IPS-20b (cell line): ENCODE results near the gene SLC35B4.
"Not testable (repeated sequence)": the region's sequence is repeated elsewhere in the genome, so short reads cannot be mapped to it uniquely, and the experiment has no call there.

Experiments
- H3K27ac ChIP-seq: one replicate; pipeline ENCODE4 v1.5.1; 2013; ENCODE audit warnings: low read length
- H3K27me3 ChIP-seq: 2 replicates; pipeline ENCODE4 v1.6.1; 2013; ENCODE audit warnings: mild to moderate bottlenecking, low read length, inconsistent platforms; ENCODE audit not compliant: insufficient read depth
- H3K36me3 ChIP-seq: 2 replicates; pipeline ENCODE4 v1.6.1; 2013; ENCODE audit warnings: low read depth, mild to moderate bottlenecking, inconsistent platforms, low read length, moderate library complexity; ENCODE audit not compliant: insufficient read depth
- H3K4me1 ChIP-seq: 2 replicates; pipeline ENCODE4 v1.6.1; 2013; ENCODE audit warnings: mild to moderate bottlenecking, control low read depth, inconsistent platforms, low read length, moderate library complexity; ENCODE audit not compliant: insufficient read depth
- H3K4me3 ChIP-seq: 2 replicates; pipeline ENCODE4 v1.5.1; 2013; ENCODE audit warnings: mild to moderate bottlenecking, low read length, inconsistent platforms
- H3K9ac ChIP-seq: 2 replicates; pipeline ENCODE4 v1.6.1; 2013; ENCODE audit warnings: low read depth, mild to moderate bottlenecking, inconsistent platforms, low read length, moderate library complexity
- H3K9me3 ChIP-seq: 2 replicates; pipeline ENCODE4 v1.6.1; 2013; ENCODE audit warnings: mild to moderate bottlenecking, low read depth, low read length, inconsistent platforms; ENCODE audit not compliant: insufficient read depth

Gene SLC35B4

GRCh38 chr7:134308548-134308947 lies 8.2 kb downstream of the SLC35B4 start:
- Histone ChIP-seq H3K27ac (no peak overlapping the region), H3K9me3 (no peaks in the 10 kb centered on the region), H3K36me3 (peaks cover 31% of the 10 kb centered on the region; the same call in 1 of the 2 replicates), H3K4me1 (no peaks in the 10 kb centered on the region), H3K9ac (no peak overlapping the region), H3K27me3 (no peaks in the 10 kb centered on the region), H3K4me3 (no peak overlapping the region)

GRCh38 chr7:134307320-134307719 lies 9.4 kb downstream of the SLC35B4 start:
- Histone ChIP-seq H3K9ac (no peak overlapping the region), H3K4me3 (no peak overlapping the region), H3K36me3 (peaks cover 34% of the 10 kb centered on the region; the same call in 1 of the 2 replicates), H3K27ac (no peak overlapping the region), H3K4me1 (no peaks in the 10 kb centered on the region), H3K27me3 (no peaks in the 10 kb centered on the region), H3K9me3 (no peaks in the 10 kb centered on the region)

GRCh38 chr7:134302120-134302519 lies 14.6 kb downstream of the SLC35B4 start:
- Histone ChIP-seq H3K4me1 (peaks cover 11% of the 10 kb centered on the region; the same call in 1 of the 2 replicates), H3K4me3 (no peak overlapping the region), H3K36me3 (peaks cover 77% of the 10 kb centered on the region), H3K9ac (no peak overlapping the region), H3K27ac (no peak overlapping the region), H3K9me3 (no peaks in the 10 kb centered on the region), H3K27me3 (no peaks in the 10 kb centered on the region)

- H3K4me1 ChIP-seq: peaks cover 11% of the 10 kb centered on the region; the same call in 1 of the 2 replicates
- H3K27me3 ChIP-seq: no peaks in the 10 kb centered on the region
- H3K27ac ChIP-seq: no peak overlapping the region
- no peak overlapping the region for H3K4me3 ChIP-seq
- H3K36me3 ChIP-seq: peaks cover 79% of the 10 kb centered on the region
- no peaks in the 10 kb centered on the region for H3K9me3 ChIP-seq
- H3K9ac ChIP-seq: no peak overlapping the region
These were observed 15.1 kb downstream of the SLC35B4 start for GRCh38 chr7:134301592-134301991.

- H3K36me3 ChIP-seq: peaks cover 82% of the 10 kb centered on the region
- H3K4me3 ChIP-seq: no peak overlapping the region
- no peak overlapping the region for H3K27ac ChIP-seq
- no peak overlapping the region for H3K9ac ChIP-seq
- H3K9me3 ChIP-seq: no peaks in the 10 kb centered on the region
- no peaks in the 10 kb centered on the region for H3K27me3 ChIP-seq
- peaks cover 11% of the 10 kb centered on the region; the same call in 1 of the 2 replicates for H3K4me1 ChIP-seq
These were observed 15.7 kb downstream of the SLC35B4 start for GRCh38 chr7:134300988-134301387.

GRCh38 chr7:134298902-134299683 lies 17.6 kb downstream of the SLC35B4 start:
- H3K27me3 ChIP-seq: no peaks in the 10 kb centered on the region
- H3K4me3 ChIP-seq: no peak overlapping the region
- no peak overlapping the region for H3K27ac ChIP-seq
- H3K36me3 ChIP-seq: peaks cover 88% of the 10 kb centered on the region
- H3K9ac ChIP-seq: no peak overlapping the region
- peaks cover 11% of the 10 kb centered on the region; the same call in 1 of the 2 replicates for H3K4me1 ChIP-seq
- H3K9me3 ChIP-seq: no peaks in the 10 kb centered on the region

GRCh38 chr7:134297489-134297888 lies 19.2 kb downstream of the SLC35B4 start:
- H3K27ac ChIP-seq: no peak overlapping the region
- H3K9ac ChIP-seq: no peak overlapping the region
- peaks cover 11% of the 10 kb centered on the region; the same call in 1 of the 2 replicates for H3K4me1 ChIP-seq
- no peak overlapping the region for H3K4me3 ChIP-seq
- no peaks in the 10 kb centered on the region for H3K27me3 ChIP-seq
- H3K36me3 ChIP-seq: peaks cover 93% of the 10 kb centered on the region
- H3K9me3 ChIP-seq: no peaks in the 10 kb centered on the region

GRCh38 chr7:134295982-134296381 lies 20.7 kb downstream of the SLC35B4 start:
- not testable (repeated sequence) for H3K9me3 ChIP-seq, H3K9ac ChIP-seq, H3K4me3 ChIP-seq, H3K27ac ChIP-seq, H3K27me3 ChIP-seq
- Histone ChIP-seq H3K4me1 (peaks cover 11% of the 10 kb centered on the region; the same call in 1 of the 2 replicates), H3K36me3 (peaks cover 79% of the 10 kb centered on the region)

- Histone ChIP-seq H3K4me3 (no peak overlapping the region), H3K9me3 (no peaks in the 10 kb centered on the region), H3K27me3 (no peaks in the 10 kb centered on the region), H3K9ac (no peak overlapping the region), H3K27ac (no peak overlapping the region), H3K4me1 (no peaks in the 10 kb centered on the region), H3K36me3 (peaks cover 51% of the 10 kb centered on the region)
These were observed 23.6 kb downstream of the SLC35B4 start for GRCh38 chr7:134293002-134293740.

- Histone ChIP-seq H3K9ac (no peak overlapping the region), H3K27ac (no peak overlapping the region), H3K9me3 (no peaks in the 10 kb centered on the region), H3K36me3 (peaks cover 24% of the 10 kb centered on the region), H3K27me3 (no peaks in the 10 kb centered on the region), H3K4me1 (no peaks in the 10 kb centered on the region), H3K4me3 (no peak overlapping the region)
These were observed 26.4 kb downstream of the SLC35B4 start for GRCh38 chr7:134290286-134290685.

GRCh38 chr7:134289841-134290240 lies 26.9 kb downstream of the SLC35B4 start:
- Histone ChIP-seq H3K27me3 (no peaks in the 10 kb centered on the region), H3K27ac (no peak overlapping the region), H3K9ac (no peak overlapping the region), H3K36me3 (peaks cover 20% of the 10 kb centered on the region), H3K4me1 (no peaks in the 10 kb centered on the region), H3K4me3 (no peak overlapping the region), H3K9me3 (no peaks in the 10 kb centered on the region)

GRCh38 chr7:134289423-134289822 lies 27.3 kb downstream of the SLC35B4 start:
- H3K9me3 ChIP-seq: no peaks in the 10 kb centered on the region
- H3K27ac ChIP-seq: no peak overlapping the region
- H3K27me3 ChIP-seq: no peaks in the 10 kb centered on the region
- no peaks in the 10 kb centered on the region for H3K4me1 ChIP-seq
- H3K9ac ChIP-seq: no peak overlapping the region
- H3K36me3 ChIP-seq: peaks cover 15% of the 10 kb centered on the region
- H3K4me3 ChIP-seq: no peak overlapping the region
